RWPE1 (cell line): Measurements from ENCODE around the gene CHRNA9.
"Not testable (repeated sequence)": the region's sequence is repeated elsewhere in the genome, so short reads cannot be mapped to it uniquely, and the experiment has no call there.

Source experiments
- CTCF ChIA-PET: fragments of 350-600 bp; sonication (Branson Sonifier 250); formaldehyde crosslinking; extraction: SDS; loops from one replicate; lab custom pipeline; 2021; lab: Yijun Ruan, JAX
- POLR2A ChIA-PET: fragments of 400-600 bp; formaldehyde crosslinking; extraction: SDS; loops from one replicate; lab custom pipeline; 2020; ENCODE audit warnings: antibody characterized with exemption; ENCODE audit not compliant: low non-redundant PET; lab: Yijun Ruan, JAX
- DNase-seq: peaks from one replicate; pipeline ENCODE4 v3.0.0; 2012; ENCODE audit warnings: low spot score
- H3K27ac ChIP-seq: fragments of 450-650 bp; 2 replicates; pipeline ENCODE4 v1.5.1; 2017
- TF ChIP-seq, protein P1 (sequence below): fragments of 450-650 bp; conservative IDR thresholded peaks from 2 replicates; pipeline ENCODE4 v1.5.1; 2017; ENCODE audit warnings: low read depth, mild to moderate bottlenecking

CHRNA9 gene, protein sequence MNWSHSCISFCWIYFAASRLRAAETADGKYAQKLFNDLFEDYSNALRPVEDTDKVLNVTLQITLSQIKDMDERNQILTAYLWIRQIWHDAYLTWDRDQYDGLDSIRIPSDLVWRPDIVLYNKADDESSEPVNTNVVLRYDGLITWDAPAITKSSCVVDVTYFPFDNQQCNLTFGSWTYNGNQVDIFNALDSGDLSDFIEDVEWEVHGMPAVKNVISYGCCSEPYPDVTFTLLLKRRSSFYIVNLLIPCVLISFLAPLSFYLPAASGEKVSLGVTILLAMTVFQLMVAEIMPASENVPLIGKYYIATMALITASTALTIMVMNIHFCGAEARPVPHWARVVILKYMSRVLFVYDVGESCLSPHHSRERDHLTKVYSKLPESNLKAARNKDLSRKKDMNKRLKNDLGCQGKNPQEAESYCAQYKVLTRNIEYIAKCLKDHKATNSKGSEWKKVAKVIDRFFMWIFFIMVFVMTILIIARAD

DNA sequence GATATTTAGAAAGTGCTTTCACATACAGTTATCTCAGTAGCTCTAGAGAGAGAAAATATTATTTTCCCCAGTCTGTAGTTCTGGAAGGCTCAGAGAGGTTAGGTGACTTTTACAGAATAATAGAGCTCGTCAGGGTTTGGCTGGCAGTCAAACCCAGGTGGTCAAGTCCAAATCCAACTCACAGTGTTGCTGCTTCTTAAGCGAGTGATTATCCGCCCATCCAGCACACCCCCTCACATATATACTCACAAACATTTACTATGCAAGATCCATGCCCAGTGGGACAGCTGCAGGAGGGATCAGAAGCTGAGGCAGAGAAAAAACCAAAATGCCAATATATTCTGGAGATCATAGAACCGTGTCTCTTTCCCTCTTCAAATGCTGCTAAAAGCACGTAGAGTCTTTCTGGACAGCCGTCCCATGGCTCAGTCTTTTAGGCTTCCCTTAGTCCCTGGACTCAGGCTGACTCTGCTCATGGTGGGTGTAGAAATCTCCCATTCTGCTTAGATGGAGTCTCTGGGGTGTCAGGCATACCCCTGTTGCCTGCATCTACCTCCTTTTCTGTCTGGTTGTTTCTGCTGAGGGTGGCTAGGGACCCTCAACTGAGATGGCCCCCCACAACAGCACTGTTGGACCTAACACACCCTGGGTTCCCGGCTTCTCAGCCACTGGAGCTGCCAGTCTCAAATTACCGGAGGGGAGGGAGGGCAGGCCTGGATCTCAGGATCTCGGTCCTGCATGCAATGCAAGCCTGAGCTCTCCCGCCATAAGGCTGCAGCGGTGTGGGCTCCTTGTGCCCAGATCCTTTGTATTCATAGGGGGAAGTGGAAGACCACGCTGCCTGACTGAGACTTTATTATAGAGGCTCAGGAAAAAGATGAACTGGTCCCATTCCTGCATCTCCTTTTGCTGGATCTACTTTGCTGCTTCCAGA, at the start of gene CHRNA9:
Gene CHRNA9 (plus strand): TSS at position 743 of the 934 bp plus-strand sequence. CDS start 135 bp downstream, at position 878.
- no peak for DNase-seq
- TF ChIP-seq, protein P1, sequence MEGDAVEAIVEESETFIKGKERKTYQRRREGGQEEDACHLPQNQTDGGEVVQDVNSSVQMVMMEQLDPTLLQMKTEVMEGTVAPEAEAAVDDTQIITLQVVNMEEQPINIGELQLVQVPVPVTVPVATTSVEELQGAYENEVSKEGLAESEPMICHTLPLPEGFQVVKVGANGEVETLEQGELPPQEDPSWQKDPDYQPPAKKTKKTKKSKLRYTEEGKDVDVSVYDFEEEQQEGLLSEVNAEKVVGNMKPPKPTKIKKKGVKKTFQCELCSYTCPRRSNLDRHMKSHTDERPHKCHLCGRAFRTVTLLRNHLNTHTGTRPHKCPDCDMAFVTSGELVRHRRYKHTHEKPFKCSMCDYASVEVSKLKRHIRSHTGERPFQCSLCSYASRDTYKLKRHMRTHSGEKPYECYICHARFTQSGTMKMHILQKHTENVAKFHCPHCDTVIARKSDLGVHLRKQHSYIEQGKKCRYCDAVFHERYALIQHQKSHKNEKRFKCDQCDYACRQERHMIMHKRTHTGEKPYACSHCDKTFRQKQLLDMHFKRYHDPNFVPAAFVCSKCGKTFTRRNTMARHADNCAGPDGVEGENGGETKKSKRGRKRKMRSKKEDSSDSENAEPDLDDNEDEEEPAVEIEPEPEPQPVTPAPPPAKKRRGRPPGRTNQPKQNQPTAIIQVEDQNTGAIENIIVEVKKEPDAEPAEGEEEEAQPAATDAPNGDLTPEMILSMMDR, result no peak
- ChIA-PET CTCF (interaction anchor here (0.6 to 0.9 kb wide), 3 partner anchors 9 to 626 kb away, joined by 3 to 5 read pairs (median 3); no protein-coding TSS in a partner anchor), POLR2A (interaction anchor here (0.9 kb wide), 1 partner anchor 279 kb away, joined by 3 read pairs; no protein-coding TSS in a partner anchor)
- H3K27ac ChIP-seq, result peak within 1 kb of the TSS; percentile 26

DNA sequence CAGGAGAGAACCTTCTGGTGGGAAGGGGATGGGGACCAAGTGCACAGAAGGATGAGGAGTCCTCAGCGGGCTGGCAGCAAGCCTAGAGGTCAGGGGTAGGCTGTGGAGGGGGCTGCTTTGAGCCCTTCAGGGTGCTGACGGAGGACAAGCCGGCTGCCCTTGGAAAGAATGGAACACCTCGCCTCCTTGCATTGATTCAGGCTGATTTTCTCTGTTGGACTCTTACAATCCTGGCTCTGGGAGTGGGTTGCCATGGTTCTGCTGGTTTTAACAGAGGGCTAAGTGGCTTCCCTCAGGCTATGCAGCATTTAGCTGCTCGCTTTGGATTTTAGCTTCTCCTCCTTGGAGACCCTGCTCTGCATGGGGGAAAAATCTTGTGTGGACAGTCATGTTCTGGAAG, 49.4 kb upstream of the CHRNA9 start:
- POLR2A ChIA-PET, result no interaction called here
- no peak overlapping the region for H3K27ac ChIP-seq
- TF ChIP-seq, protein P1, result no peak
- CTCF ChIA-PET, result no interaction called here
- DNase-seq, result no peak

DNA sequence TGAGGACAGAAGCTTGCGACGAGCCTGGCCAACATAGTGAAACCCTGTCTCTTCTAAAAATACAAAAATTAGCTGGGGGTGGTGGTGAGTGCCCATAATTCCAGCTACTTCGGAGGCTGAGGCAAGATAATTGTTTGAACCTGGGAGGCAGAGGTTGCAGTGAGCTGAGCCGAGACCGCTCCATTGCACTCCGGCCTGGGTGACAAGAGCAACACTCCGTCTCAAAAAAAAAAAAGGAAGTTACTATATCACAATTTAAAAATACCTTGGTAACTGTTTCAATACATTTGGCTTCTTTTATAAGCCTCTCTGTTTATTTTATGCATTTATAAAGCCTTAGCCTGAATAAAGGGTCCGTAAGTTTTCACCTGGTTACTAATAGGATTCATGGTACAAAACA, 46.6 kb upstream of the CHRNA9 start:
- POLR2A ChIA-PET, result no interaction called here

DNA sequence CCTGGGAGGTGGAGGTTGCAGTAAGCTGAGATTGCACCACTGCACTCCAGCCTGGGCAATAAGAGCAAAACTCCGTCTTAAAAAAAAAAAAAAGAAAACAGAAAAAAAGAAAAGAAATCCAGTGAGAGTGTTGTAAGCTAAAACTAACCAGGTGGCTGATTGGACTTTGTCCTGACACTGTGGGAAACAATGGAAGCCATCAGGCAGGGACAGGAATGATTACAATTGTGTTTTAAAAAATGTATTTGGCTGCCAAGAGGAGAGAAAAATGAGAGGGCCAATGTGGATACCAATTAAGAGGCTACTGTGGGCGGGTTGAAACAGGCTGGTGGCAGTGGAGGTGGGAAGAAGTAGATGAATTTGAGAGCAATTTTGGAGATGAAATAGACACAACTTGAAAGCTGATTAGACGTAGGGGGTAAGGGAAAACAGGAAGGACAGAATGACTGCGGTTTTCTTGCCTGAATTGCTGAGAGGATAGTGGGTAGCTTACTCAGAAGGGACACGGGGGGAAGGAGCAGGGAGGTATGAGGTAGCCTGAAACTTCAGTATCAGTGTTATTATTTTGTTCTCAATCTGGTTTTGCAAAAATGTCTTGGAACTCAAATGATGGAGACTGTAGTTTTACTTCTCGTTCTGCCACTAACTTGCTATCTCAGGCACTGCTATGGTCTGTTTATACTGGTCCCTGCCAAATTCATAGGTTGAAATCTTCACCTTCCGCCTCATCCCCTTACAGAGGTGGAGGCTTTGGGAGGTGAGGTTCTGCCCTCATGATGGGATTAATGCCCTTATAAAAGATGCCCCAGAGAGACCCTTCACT, 45.6 kb upstream of the CHRNA9 start:
- H3K27ac ChIP-seq, result no peak overlapping the region
- TF ChIP-seq, protein P1, result no peak
- no peak for DNase-seq
- POLR2A ChIA-PET, result no interaction called here
- CTCF ChIA-PET, result interaction anchor here (1.0 kb wide), 1 partner anchor 28 kb away, joined by 4 read pairs; no protein-coding TSS in a partner anchor

More for the DNA sequence above, 46.6 kb upstream of the CHRNA9 start:
- CTCF ChIA-PET, result interaction anchor here (0.6 kb wide), 1 partner anchor 126 kb away, joined by 4 read pairs; no protein-coding TSS in a partner anchor
- no peak overlapping the region for H3K27ac ChIP-seq
- TF ChIP-seq, protein P1, result no peak
- no peak for DNase-seq

GRCh38 chr4:40290611-40291186, 44.4 kb upstream of the CHRNA9 start:
- H3K27ac ChIP-seq, DNase-seq, POLR2A ChIA-PET: not testable (repeated sequence)
- CTCF ChIA-PET, result interaction anchor here (0.6 to 1.0 kb wide), 4 partner anchors 14 to 141 kb away, joined by 3 to 4 read pairs (median 3); no protein-coding TSS in a partner anchor

DNA sequence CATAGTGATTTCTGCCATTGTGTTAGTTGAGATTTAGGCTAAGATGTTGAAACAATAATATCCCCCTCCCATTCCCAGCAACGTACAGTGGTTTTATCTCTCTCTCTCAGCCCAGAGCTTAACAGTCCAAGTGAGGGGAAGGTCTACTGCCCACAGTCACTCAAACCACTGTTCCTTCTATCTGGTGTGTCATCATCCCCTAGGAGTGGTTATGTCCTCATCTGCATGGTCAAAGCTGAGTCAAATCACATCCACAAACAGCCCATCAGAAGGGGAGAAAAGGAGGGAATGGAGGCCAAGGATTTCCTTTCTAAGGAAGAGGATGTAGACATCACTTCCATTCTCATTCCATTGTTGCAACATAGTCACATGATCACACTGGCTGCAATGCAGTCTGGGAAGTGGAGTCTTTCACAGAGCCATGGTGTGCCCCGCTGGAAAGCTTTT, 42.8 kb upstream of the CHRNA9 start:
- POLR2A ChIA-PET, result no interaction called here
- CTCF ChIA-PET, result no interaction called here
- DNase-seq, result no peak
- no peak overlapping the region for H3K27ac ChIP-seq
- TF ChIP-seq, protein P1, result no peak
